Measurements from ENCODE around the gene DYNC1H1. TPM values are rescaled to one million over a fixed set of nuclear protein-coding genes. Genes with fewer than 3 reads are reported as not detected.

The DYNC1H1 gene
- total and polyA plus RNA-seq, 2 donors (not counting 1 experiment from before 2014, with no cell fraction given) = 128 to 677 TPM

GRCh38 chr14:101932673-101933072 lies 31.7 kb upstream of the DYNC1H1 start:
- no peak overlapping the region for H3K9ac ChIP-seq (ENCODE audit: insufficient read depth, low read length)
- H3K27ac ChIP-seq (ENCODE audit: insufficient read depth, low read length) = no peak overlapping the region
- no peaks in the 10 kb centered on the region for H3K27me3 ChIP-seq (ENCODE audit: control insufficient read depth, insufficient read depth, low read length)
- no peaks in the 10 kb centered on the region for H3K36me3 ChIP-seq (ENCODE audit: control insufficient read depth, insufficient read depth, low read length)
- H3K4me1 ChIP-seq (ENCODE audit: control insufficient read depth, extremely low read depth, insufficient read depth, low read length) = peaks cover 6% of the 10 kb centered on the region
- H3K4me3 ChIP-seq (replicated peaks in 1 of 4; ENCODE audit: control extremely low read depth in 1 of 4, insufficient read depth in 1 of 4, low read depth in 3 of 4, low read length in 4 of 4) = no peak overlapping the region
- H4K20me1 ChIP-seq (ENCODE audit: control insufficient read depth, extremely low read depth, insufficient read depth, low read length) = no peaks in the 10 kb centered on the region
- H2AFZ ChIP-seq (ENCODE audit: low read length) = no peak overlapping the region
- H3K4me2 ChIP-seq (ENCODE audit: extremely low read depth, insufficient read depth, low read length) = no peak overlapping the region
- H3K79me2 ChIP-seq (ENCODE audit: control insufficient read depth, insufficient read depth, low read length) = no peaks in the 10 kb centered on the region
- H3K9me3 ChIP-seq (ENCODE audit: control insufficient read depth, insufficient read depth, low read depth, low read length) = no peaks in the 10 kb centered on the region
- DNase-seq (ENCODE audit: low read depth in 2 of 2) = no peak
- TF ChIP-seq CTCF (conservative IDR thresholded peaks at IDR 0.05 in 1 of 2, IDR thresholded peaks at IDR 0.05 in 1 of 2; ENCODE audit: low read depth in 1 of 2, low read length in 2 of 2) = no peak
- no peak for TF ChIP-seq EZH2 (IDR thresholded peaks at IDR 0.05; ENCODE audit: low read length, missing control alignments)

GRCh38 chr14:101933209-101933608 lies 31.2 kb upstream of the DYNC1H1 start:
- H3K27ac ChIP-seq (ENCODE audit: insufficient read depth, low read length) = no peak overlapping the region
- no peaks in the 10 kb centered on the region for H3K9me3 ChIP-seq (ENCODE audit: control insufficient read depth, insufficient read depth, low read depth, low read length)
- TF ChIP-seq EZH2 (IDR thresholded peaks at IDR 0.05; ENCODE audit: low read length, missing control alignments) (no peak), CTCF (conservative IDR thresholded peaks at IDR 0.05 in 1 of 2, IDR thresholded peaks at IDR 0.05 in 1 of 2; ENCODE audit: low read depth in 1 of 2, low read length in 2 of 2) (no peak)
- DNase-seq (ENCODE audit: low read depth in 2 of 2) = no peak
- no peaks in the 10 kb centered on the region for H4K20me1 ChIP-seq (ENCODE audit: control insufficient read depth, extremely low read depth, insufficient read depth, low read length)
- H2AFZ ChIP-seq (ENCODE audit: low read length) = no peak overlapping the region
- no peaks in the 10 kb centered on the region for H3K27me3 ChIP-seq (ENCODE audit: control insufficient read depth, insufficient read depth, low read length)
- no peaks in the 10 kb centered on the region for H3K79me2 ChIP-seq (ENCODE audit: control insufficient read depth, insufficient read depth, low read length)
- H3K36me3 ChIP-seq (ENCODE audit: control insufficient read depth, insufficient read depth, low read length) = no peaks in the 10 kb centered on the region
- peaks cover 3% of the 10 kb centered on the region for H3K4me1 ChIP-seq (ENCODE audit: control insufficient read depth, extremely low read depth, insufficient read depth, low read length)
- no peak overlapping the region for H3K4me2 ChIP-seq (ENCODE audit: extremely low read depth, insufficient read depth, low read length)
- H3K9ac ChIP-seq (ENCODE audit: insufficient read depth, low read length) = no peak overlapping the region
- H3K4me3 ChIP-seq (replicated peaks in 1 of 4; ENCODE audit: control extremely low read depth in 1 of 4, insufficient read depth in 1 of 4, low read depth in 3 of 4, low read length in 4 of 4) = no peak overlapping the region

- Histone ChIP-seq H3K9ac (ENCODE audit: insufficient read depth, low read length) (no peak overlapping the region), H3K27ac (ENCODE audit: insufficient read depth, low read length) (no peak overlapping the region), H3K27me3 (ENCODE audit: control insufficient read depth, insufficient read depth, low read length) (no peaks in the 10 kb centered on the region), H3K4me3 (replicated peaks in 1 of 4; ENCODE audit: control extremely low read depth in 1 of 4, insufficient read depth in 1 of 4, low read depth in 3 of 4, low read length in 4 of 4) (no peak overlapping the region), H3K4me1 (ENCODE audit: control insufficient read depth, extremely low read depth, insufficient read depth, low read length) (no peaks in the 10 kb centered on the region), H3K4me2 (ENCODE audit: extremely low read depth, insufficient read depth, low read length) (no peak overlapping the region), H3K9me3 (ENCODE audit: control insufficient read depth, insufficient read depth, low read depth, low read length) (no peaks in the 10 kb centered on the region), H3K36me3 (ENCODE audit: control insufficient read depth, insufficient read depth, low read length) (no peaks in the 10 kb centered on the region), H4K20me1 (ENCODE audit: control insufficient read depth, extremely low read depth, insufficient read depth, low read length) (no peaks in the 10 kb centered on the region), H2AFZ (ENCODE audit: low read length) (no peak overlapping the region), H3K79me2 (ENCODE audit: control insufficient read depth, insufficient read depth, low read length) (no peaks in the 10 kb centered on the region)
- no peak for TF ChIP-seq CTCF (conservative IDR thresholded peaks at IDR 0.05 in 1 of 2, IDR thresholded peaks at IDR 0.05 in 1 of 2; ENCODE audit: low read depth in 1 of 2, low read length in 2 of 2)
- no peak for TF ChIP-seq EZH2 (IDR thresholded peaks at IDR 0.05; ENCODE audit: low read length, missing control alignments)
- DNase-seq (ENCODE audit: low read depth in 2 of 2) = no peak
These were observed 29.7 kb upstream of the DYNC1H1 start for GRCh38 chr14:101934601-101935150.

All from fibroblast of lung (primary cell).